ENCODE results near the gene RASSF3.
"Not testable (repeated sequence)": the region's sequence is repeated elsewhere in the genome, so short reads cannot be mapped to it uniquely, and the experiment has no call there.

RASSF3 gene

GRCh38 chr12:64670919-64671639 lies 60.8 kb downstream of the RASSF3 start:
- DNase-seq (ENCODE audit: low read depth in 2 of 2) = no peak

- DNase-seq (ENCODE audit: low read depth in 2 of 2) = no peak
These were observed 61.4 kb downstream of the RASSF3 start for GRCh38 chr12:64671681-64672080.

- DNase-seq (ENCODE audit: low read depth in 2 of 2) = no peak
These were observed 62.7 kb downstream of the RASSF3 start for GRCh38 chr12:64672925-64673409.

- no peak for DNase-seq (ENCODE audit: low read depth in 2 of 2)
These were observed 63.3 kb downstream of the RASSF3 start for GRCh38 chr12:64673490-64674169.

- no peak for DNase-seq (ENCODE audit: low read depth in 2 of 2)
These were observed 64.2 kb downstream of the RASSF3 start for GRCh38 chr12:64674367-64674922.

- no peak for DNase-seq (ENCODE audit: low read depth in 2 of 2)
These were observed 65.5 kb downstream of the RASSF3 start for GRCh38 chr12:64675795-64676194.

- DNase-seq (ENCODE audit: low read depth in 2 of 2) = no peak
These were observed 68.0 kb downstream of the RASSF3 start for GRCh38 chr12:64678248-64678647.

- DNase-seq (ENCODE audit: low read depth in 2 of 2) = no peak
These were observed 68.5 kb downstream of the RASSF3 start for GRCh38 chr12:64678835-64679234.

- no peak for DNase-seq (ENCODE audit: low read depth in 2 of 2)
These were observed 69.2 kb downstream of the RASSF3 start for GRCh38 chr12:64679487-64680001.

- DNase-seq (ENCODE audit: low read depth in 2 of 2) = no peak
These were observed 69.9 kb downstream of the RASSF3 start for GRCh38 chr12:64680235-64680634.

GRCh38 chr12:64681200-64682052 lies 71.1 kb downstream of the RASSF3 start:
- no peak for DNase-seq (ENCODE audit: low read depth in 2 of 2)

GRCh38 chr12:64682572-64683277 lies 72.4 kb downstream of the RASSF3 start:
- no peak for DNase-seq (ENCODE audit: low read depth in 2 of 2)

GRCh38 chr12:64683816-64684543 lies 73.7 kb downstream of the RASSF3 start:
- no peak for DNase-seq (ENCODE audit: low read depth in 2 of 2)

- no peak for DNase-seq (ENCODE audit: low read depth in 2 of 2)
These were observed 74.8 kb downstream of the RASSF3 start for GRCh38 chr12:64685050-64685449.

- no peak for DNase-seq (ENCODE audit: low read depth in 2 of 2)
These were observed 75.3 kb downstream of the RASSF3 start for GRCh38 chr12:64685605-64686004.

- DNase-seq (ENCODE audit: low read depth in 2 of 2) = no peak
These were observed 77.5 kb downstream of the RASSF3 start for GRCh38 chr12:64687816-64688215.

- DNase-seq (ENCODE audit: low read depth in 2 of 2) = no peak
These were observed 77.9 kb downstream of the RASSF3 start for GRCh38 chr12:64688219-64688618.

- DNase-seq (ENCODE audit: low read depth in 2 of 2) = no peak
These were observed 78.4 kb downstream of the RASSF3 start for GRCh38 chr12:64688715-64689114.

GRCh38 chr12:64690236-64690635 lies 79.9 kb downstream of the RASSF3 start:
- not testable (repeated sequence) for DNase-seq (ENCODE audit: low read depth in 2 of 2)

GRCh38 chr12:64691227-64691794 lies 81.0 kb downstream of the RASSF3 start:
- DNase-seq (ENCODE audit: low read depth in 2 of 2) = no peak

All from activated CD4-positive, alpha-beta T cell treated with anti-CD3 and anti-CD28 coated beads for 24 hours (primary cell).